HEK293 (cell line): Measurements from ENCODE around the gene MND1.
A peak's percentile ranks its signal among the peaks of the same experiment; 100 is the strongest.

ENCODE experiments used
- CTCF ChIA-PET: fragments of 350-600 bp; formaldehyde crosslinking; extraction: SDS; loops from one replicate; lab custom pipeline; 2021; ENCODE audit warnings: antibody characterized with exemption; lab: Yijun Ruan, JAX
- POLR2A ChIA-PET: fragments of 300-600 bp; formaldehyde crosslinking; extraction: SDS; loops from one replicate; lab custom pipeline; 2020; ENCODE audit warnings: antibody characterized with exemption, inconsistent platforms; lab: Yijun Ruan, JAX
- H3K27ac ChIP-seq: fragments of 200-500 bp; sonication (Bioruptor generic); 2 replicates; pipeline ENCODE4 v1.5.1; 2014; ENCODE audit warnings: low read depth, low read length, control low read depth, inconsistent platforms; ENCODE audit errors: extremely low read depth
- H3K36me3 ChIP-seq, 2 experiments: fragments of 200-500 bp in 1 of 2; sonication (Bioruptor generic) in 1 of 2; 1 replicate in 1 of 2; 2 replicates in 1 of 2; pipeline ENCODE4 v1.5.1; 2014 to 2017; ENCODE audit warnings: inconsistent platforms in 2 of 2, low read length in 2 of 2; ENCODE audit not compliant: control insufficient read depth in 2 of 2, insufficient read depth in 1 of 2
- H3K4me1 ChIP-seq: fragments of 200-500 bp; sonication (Bioruptor generic); 2 replicates; pipeline ENCODE4 v1.5.1; 2014; ENCODE audit warnings: mild to moderate bottlenecking, low read length, inconsistent platforms; ENCODE audit not compliant: control insufficient read depth, insufficient read depth
- H3K4me3 ChIP-seq: 2 replicates; pipeline ENCODE4 v1.5.1; 2011; ENCODE audit warnings: low read depth, mild to moderate bottlenecking, control low read depth, low read length, moderate library complexity
- H3K9me3 ChIP-seq: fragments of 200-500 bp; sonication (Bioruptor generic); 2 replicates; pipeline ENCODE4 v1.5.1; 2014; ENCODE audit warnings: low read depth, low read length, inconsistent platforms; ENCODE audit not compliant: control insufficient read depth, insufficient read depth
- GFI1B ChIP-seq: fragments of 450-650 bp; formaldehyde crosslinking; IDR thresholded peaks from 2 replicates; pipeline ENCODE4 v1.5.1; 2016; ENCODE audit warnings: missing biosample characterization, missing genetic modification characterization
- MZF1 ChIP-seq: fragments of 450-650 bp; formaldehyde crosslinking; IDR thresholded peaks from 2 replicates; pipeline ENCODE4 v1.5.1; 2017; ENCODE audit warnings: missing biosample characterization, missing genetic modification characterization, borderline replicate concordance
- PRDM6 ChIP-seq: fragments of 450-650 bp; formaldehyde crosslinking; IDR thresholded peaks from 2 replicates; pipeline ENCODE4 v1.5.1; 2017; ENCODE audit warnings: missing biosample characterization, missing genetic modification characterization
- SP2 ChIP-seq: fragments of 450-650 bp; formaldehyde crosslinking; IDR thresholded peaks from 2 replicates; pipeline ENCODE4 v1.5.1; 2016; ENCODE audit warnings: missing biosample characterization, missing genetic modification characterization
- YY1 ChIP-seq: fragments of 450-650 bp; formaldehyde crosslinking; IDR thresholded peaks from 2 replicates; pipeline ENCODE4 v1.5.1; 2018; ENCODE audit warnings: missing biosample characterization, missing genetic modification characterization
- ZBTB49 ChIP-seq: fragments of 450-650 bp; formaldehyde crosslinking; IDR thresholded peaks from 2 replicates; pipeline ENCODE4 v1.5.1; 2016; ENCODE audit warnings: missing biosample characterization, missing genetic modification characterization, low read depth
- ZBTB8A ChIP-seq: fragments of 450-650 bp; formaldehyde crosslinking; IDR thresholded peaks from 2 replicates; pipeline ENCODE4 v1.5.1; 2016; ENCODE audit warnings: missing biosample characterization, missing genetic modification characterization
- ZEB2 ChIP-seq: fragments of 450-650 bp; formaldehyde crosslinking; IDR thresholded peaks from 2 replicates; pipeline ENCODE4 v1.5.1; 2016; ENCODE audit warnings: missing biosample characterization, missing genetic modification characterization
- ZFP3 ChIP-seq: fragments of 450-650 bp; formaldehyde crosslinking; IDR thresholded peaks from 2 replicates; pipeline ENCODE4 v1.5.1; 2016; ENCODE audit warnings: low read depth, missing biosample characterization, missing genetic modification characterization
- ZNF114 ChIP-seq: fragments of 450-650 bp; formaldehyde crosslinking; IDR thresholded peaks from 2 replicates; pipeline ENCODE4 v1.5.0; 2017; ENCODE audit warnings: missing biosample characterization, missing genetic modification characterization
- ZNF184 ChIP-seq: fragments of 450-650 bp; IDR thresholded peaks from 2 replicates; pipeline ENCODE4 v1.5.1; 2018; ENCODE audit warnings: missing biosample characterization, mild to moderate bottlenecking, missing genetic modification characterization
- ZNF266 ChIP-seq: fragments of 450-650 bp; formaldehyde crosslinking; IDR thresholded peaks from 2 replicates; pipeline ENCODE4 v1.5.1; 2016; ENCODE audit warnings: missing biosample characterization, missing genetic modification characterization, low read depth
- ZNF510 ChIP-seq: fragments of 450-650 bp; formaldehyde crosslinking; IDR thresholded peaks from 2 replicates; pipeline ENCODE4 v1.5.1; 2018; ENCODE audit warnings: mild to moderate bottlenecking, missing genetic modification characterization, missing biosample characterization; ENCODE audit not compliant: insufficient replicate concordance
- ZNF530 ChIP-seq: fragments of 450-650 bp; formaldehyde crosslinking; IDR thresholded peaks from 2 replicates; pipeline ENCODE4 v1.5.1; 2016; ENCODE audit warnings: low read depth, missing biosample characterization, missing genetic modification characterization
- ZNF558 ChIP-seq: fragments of 450-650 bp; formaldehyde crosslinking; IDR thresholded peaks from 2 replicates; pipeline ENCODE4 v1.5.1; 2016; ENCODE audit warnings: missing biosample characterization, missing genetic modification characterization
- ZNF585B ChIP-seq: fragments of 450-650 bp; formaldehyde crosslinking; IDR thresholded peaks from 2 replicates; pipeline ENCODE4 v1.5.1; 2016; ENCODE audit warnings: missing biosample characterization, missing genetic modification characterization
- ZNF610 ChIP-seq: fragments of 450-650 bp; formaldehyde crosslinking; IDR thresholded peaks from 2 replicates; pipeline ENCODE4 v1.5.1; 2016; ENCODE audit warnings: missing biosample characterization, missing genetic modification characterization, borderline replicate concordance
- ZNF621 ChIP-seq: fragments of 450-650 bp; formaldehyde crosslinking; IDR thresholded peaks from 2 replicates; pipeline ENCODE4 v1.5.1; 2017; ENCODE audit warnings: missing biosample characterization, missing genetic modification characterization
- ZNF624 ChIP-seq: fragments of 450-650 bp; formaldehyde crosslinking; IDR thresholded peaks from 2 replicates; pipeline ENCODE4 v1.5.1; 2017; ENCODE audit warnings: missing biosample characterization, missing genetic modification characterization
- ZNF670 ChIP-seq: fragments of 450-650 bp; formaldehyde crosslinking; IDR thresholded peaks from 2 replicates; pipeline ENCODE4 v1.5.1; 2016; ENCODE audit warnings: missing biosample characterization, missing genetic modification characterization, low read depth
- ZNF747 ChIP-seq: fragments of 450-650 bp; formaldehyde crosslinking; IDR thresholded peaks from 2 replicates; pipeline ENCODE4 v1.5.1; 2016; ENCODE audit warnings: missing biosample characterization, missing genetic modification characterization
- TF ChIP-seq, protein P1 (sequence below): fragments of 450-650 bp; formaldehyde crosslinking; IDR thresholded peaks from 2 replicates; pipeline ENCODE4 v1.5.1; 2017; ENCODE audit warnings: missing biosample characterization, missing genetic modification characterization
- TF ChIP-seq, protein P2 (sequence below): fragments of 450-650 bp; formaldehyde crosslinking; IDR thresholded peaks from 2 replicates; pipeline ENCODE4 v1.5.1; 2016; ENCODE audit warnings: missing biosample characterization, missing genetic modification characterization

Gene MND1

DNA sequence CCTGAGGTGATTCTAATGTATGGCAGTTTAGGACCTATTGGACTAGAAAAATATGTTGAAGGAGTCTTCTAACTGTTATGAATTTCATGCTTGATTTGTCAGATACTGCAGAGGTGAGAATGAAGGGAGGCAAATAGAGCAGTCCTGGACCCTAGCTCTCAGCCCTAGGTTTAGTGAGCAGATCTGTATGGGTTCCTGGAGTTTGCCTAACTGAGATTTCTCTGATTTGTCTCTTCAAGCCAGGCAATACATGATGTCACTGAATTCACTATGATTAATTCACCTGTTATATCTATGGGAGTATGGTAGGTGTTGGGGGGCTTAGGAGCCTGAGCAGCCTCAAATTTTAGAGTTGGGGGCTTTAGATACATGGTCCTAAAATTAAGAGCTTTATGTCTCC, 2.6 kb downstream of the MND1 start:
- no peak overlapping the region for H3K27ac ChIP-seq
- H3K36me3 ChIP-seq: peaks cover 0 to 10% of the 10 kb centered on the region in 2 experiments; a peak in 1 of 3 replicates
- TF ChIP-seq YY1 (tag by site-specific recombination) (no peak), ZNF558 (tag by site-specific recombination) (no peak), ZNF610 (tag by site-specific recombination) (no peak), GFI1B (tag by site-specific recombination) (peak; percentile 58; the same call in 1 of the 2 replicates), ZNF624 (tag by site-specific recombination) (no peak), ZNF530 (no peak), ZNF184 (no peak), ZNF114 (tag by site-specific recombination) (no peak)
- H3K9me3 ChIP-seq: no peaks in the 10 kb centered on the region
- ChIA-PET CTCF (interaction anchor here (1.8 kb wide), 1 partner anchor 204 kb away, joined by 6 read pairs; no protein-coding TSS in a partner anchor), POLR2A (interaction anchor here (0.9 kb wide), 1 partner anchor 227 kb away, joined by 3 read pairs; no protein-coding TSS in a partner anchor)
- H3K4me1 ChIP-seq: peaks cover 2% of the 10 kb centered on the region; the same call in 1 of the 2 replicates
- H3K4me3 ChIP-seq: no peak overlapping the region

DNA sequence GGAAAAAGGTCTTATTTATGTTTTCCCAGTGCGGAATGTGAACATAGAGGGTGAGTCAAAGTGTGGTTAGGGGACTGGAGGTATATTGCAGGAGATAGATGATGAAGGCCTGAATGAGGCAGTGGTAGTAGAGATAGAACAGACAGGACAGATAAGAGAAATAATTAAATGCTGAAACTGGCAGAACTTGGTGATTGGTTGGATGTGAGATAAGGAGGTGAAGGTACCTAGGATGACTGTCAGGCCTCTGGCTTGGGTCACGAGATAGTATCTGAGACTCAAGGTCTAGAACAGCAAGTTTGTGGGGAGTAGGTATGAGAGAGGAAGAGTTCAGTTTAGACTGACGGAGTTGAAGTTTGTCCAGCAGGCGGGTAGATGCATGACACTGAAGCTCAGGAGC, 3.5 kb downstream of the MND1 start:
- ChIA-PET POLR2A (no interaction called here), CTCF (no interaction called here)
- H3K9me3 ChIP-seq: no peaks in the 10 kb centered on the region
- H3K4me3 ChIP-seq: no peak overlapping the region
- H3K36me3 ChIP-seq: peaks cover 0 to 10% of the 10 kb centered on the region in 2 experiments; a peak in 1 of 3 replicates
- TF ChIP-seq ZBTB8A (tag by site-specific recombination): no peak
- TF ChIP-seq SP2 (tag by site-specific recombination): no peak
- TF ChIP-seq, protein P1, sequence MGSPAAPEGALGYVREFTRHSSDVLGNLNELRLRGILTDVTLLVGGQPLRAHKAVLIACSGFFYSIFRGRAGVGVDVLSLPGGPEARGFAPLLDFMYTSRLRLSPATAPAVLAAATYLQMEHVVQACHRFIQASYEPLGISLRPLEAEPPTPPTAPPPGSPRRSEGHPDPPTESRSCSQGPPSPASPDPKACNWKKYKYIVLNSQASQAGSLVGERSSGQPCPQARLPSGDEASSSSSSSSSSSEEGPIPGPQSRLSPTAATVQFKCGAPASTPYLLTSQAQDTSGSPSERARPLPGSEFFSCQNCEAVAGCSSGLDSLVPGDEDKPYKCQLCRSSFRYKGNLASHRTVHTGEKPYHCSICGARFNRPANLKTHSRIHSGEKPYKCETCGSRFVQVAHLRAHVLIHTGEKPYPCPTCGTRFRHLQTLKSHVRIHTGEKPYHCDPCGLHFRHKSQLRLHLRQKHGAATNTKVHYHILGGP (tag by site-specific recombination): no peak
- H3K27ac ChIP-seq: no peak overlapping the region
- H3K4me1 ChIP-seq: peaks cover 2% of the 10 kb centered on the region; the same call in 1 of the 2 replicates

DNA sequence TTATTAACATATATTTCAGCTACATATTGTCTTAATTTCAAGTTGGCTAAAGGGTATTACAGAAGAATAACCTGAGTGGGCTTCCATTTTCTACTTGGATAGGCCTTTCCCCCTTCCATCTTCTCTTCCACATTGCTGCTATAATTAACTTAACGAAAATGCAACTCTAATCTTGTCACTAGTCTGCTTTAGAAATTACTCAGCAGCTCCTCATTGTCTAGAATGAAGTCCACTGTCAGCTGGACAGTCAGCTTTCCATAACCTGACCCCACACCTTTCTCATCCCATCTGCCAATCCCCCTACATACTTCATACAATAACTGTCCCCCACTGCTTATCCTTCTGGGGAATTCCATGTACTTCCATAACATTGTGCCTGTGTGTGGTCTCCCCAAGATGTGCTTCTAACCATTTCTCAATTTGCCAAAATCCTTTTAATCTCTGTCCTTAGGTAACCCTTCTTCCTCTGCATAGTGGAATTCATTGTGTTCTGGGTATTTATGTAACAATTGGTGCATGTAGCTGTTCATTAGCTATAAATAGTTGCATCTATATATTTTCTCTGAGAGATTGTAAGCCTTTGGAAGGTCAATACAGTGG, 4.8 kb downstream of the MND1 start:
- Histone ChIP-seq H3K9me3 (no peaks in the 10 kb centered on the region), H3K4me1 (peaks cover 2% of the 10 kb centered on the region; the same call in 1 of the 2 replicates), H3K4me3 (no peak overlapping the region), H3K36me3 (peaks cover 0 to 10% of the 10 kb centered on the region in 2 experiments; a peak in 2 of 3 replicates), H3K27ac (no peak overlapping the region)
- CTCF ChIA-PET: interaction anchor here (0.7 kb wide), 1 partner anchor 294 kb away, joined by 3 read pairs; no protein-coding TSS in a partner anchor
- POLR2A ChIA-PET: no interaction called here
- no peak for TF ChIP-seq ZNF747 (tag by site-specific recombination)
- no peak for TF ChIP-seq PRDM6 (tag by site-specific recombination)
- TF ChIP-seq ZNF621: no peak
- TF ChIP-seq ZEB2 (tag by site-specific recombination): no peak
- no peak for TF ChIP-seq ZNF670 (tag by site-specific recombination)
- no peak for TF ChIP-seq ZNF266
- TF ChIP-seq, protein P2, sequence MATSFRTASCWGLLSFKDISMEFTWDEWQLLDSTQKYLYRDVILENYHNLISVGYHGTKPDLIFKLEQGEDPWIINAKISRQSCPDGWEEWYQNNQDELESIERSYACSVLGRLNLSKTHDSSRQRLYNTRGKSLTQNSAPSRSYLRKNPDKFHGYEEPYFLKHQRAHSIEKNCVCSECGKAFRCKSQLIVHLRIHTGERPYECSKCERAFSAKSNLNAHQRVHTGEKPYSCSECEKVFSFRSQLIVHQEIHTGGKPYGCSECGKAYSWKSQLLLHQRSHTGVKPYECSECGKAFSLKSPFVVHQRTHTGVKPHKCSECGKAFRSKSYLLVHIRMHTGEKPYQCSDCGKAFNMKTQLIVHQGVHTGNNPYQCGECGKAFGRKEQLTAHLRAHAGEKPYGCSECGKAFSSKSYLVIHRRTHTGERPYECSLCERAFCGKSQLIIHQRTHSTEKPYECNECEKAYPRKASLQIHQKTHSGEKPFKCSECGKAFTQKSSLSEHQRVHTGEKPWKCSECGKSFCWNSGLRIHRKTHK (tag by site-specific recombination): no peak
- TF ChIP-seq ZFP3: no peak
- TF ChIP-seq ZBTB49 (tag by site-specific recombination): no peak
- TF ChIP-seq ZNF510: no peak
- TF ChIP-seq MZF1 (tag by site-specific recombination): no peak
- TF ChIP-seq ZNF585B (tag by site-specific recombination): no peak
